MM.1S (cell line): ENCODE results near the gene ITGB5.

Source experiments
- DNase-seq: peaks from one replicate; pipeline ENCODE4 v3.0.0-alpha.2; 2015
- H2AFZ ChIP-seq: fragments of 300-600 bp; sonication (generic); 2 replicates; pipeline ENCODE4 v1.6.0; 2016; ENCODE audit warnings: antibody characterized with exemption, low read length
- H3F3A ChIP-seq: fragments of 300-600 bp; sonication (generic); 2 replicates; pipeline ENCODE4 v1.6.1; 2016; ENCODE audit warnings: mild to moderate bottlenecking, antibody characterized with exemption, low read length, moderate library complexity, mixed read lengths; ENCODE audit not compliant: insufficient read depth
- H3K27ac ChIP-seq: fragments of 300-600 bp; sonication (generic); 2 replicates; pipeline ENCODE4 v1.5.1; 2016; ENCODE audit warnings: mild to moderate bottlenecking, low read length
- H3K27me3 ChIP-seq: fragments of 300-600 bp; sonication (generic); replicated peaks from 2 replicates; pipeline ENCODE4 v1.6.0; 2016; ENCODE audit warnings: low read length; ENCODE audit not compliant: insufficient read depth
- H3K36me3 ChIP-seq: fragments of 300-600 bp; sonication (generic); replicated peaks from 2 replicates; pipeline ENCODE4 v1.6.1; 2016; ENCODE audit warnings: mild to moderate bottlenecking, low read length, mixed read lengths; ENCODE audit not compliant: insufficient read depth
- H3K4me1 ChIP-seq: fragments of 300-600 bp; sonication (generic); 2 replicates; pipeline ENCODE4 v1.6.1; 2016; ENCODE audit warnings: low read length, mixed read lengths
- H3K4me2 ChIP-seq: fragments of 300-600 bp; sonication (generic); 2 replicates; pipeline ENCODE4 v1.6.0; 2016; ENCODE audit warnings: low read depth, low read length
- H3K4me3 ChIP-seq: fragments of 300-600 bp; sonication (generic); 2 replicates; pipeline ENCODE4 v1.5.1; 2016; ENCODE audit warnings: low read length, mixed read lengths
- H3K79me2 ChIP-seq: fragments of 300-600 bp; sonication (generic); 2 replicates; pipeline ENCODE4 v1.6.1; 2016; ENCODE audit warnings: mixed run types, low read length, mixed read lengths
- H3K9ac ChIP-seq: fragments of 300-600 bp; sonication (generic); 2 replicates; pipeline ENCODE4 v1.6.1; 2016; ENCODE audit warnings: low read length, mixed read lengths
- H3K9me2 ChIP-seq: fragments of 300-600 bp; sonication (generic); replicated peaks from 2 replicates; pipeline ENCODE4 v1.6.1; 2016; ENCODE audit warnings: mild to moderate bottlenecking, low read length, mixed read lengths; ENCODE audit not compliant: insufficient read depth
- H3K9me3 ChIP-seq: fragments of 300-600 bp; sonication (generic); replicated peaks from 2 replicates; pipeline ENCODE4 v1.6.1; 2016; ENCODE audit warnings: mild to moderate bottlenecking, low read length, mixed read lengths; ENCODE audit not compliant: insufficient read depth
- H4K20me1 ChIP-seq: fragments of 300-600 bp; sonication (generic); 2 replicates; pipeline ENCODE4 v1.6.1; 2016; ENCODE audit warnings: mild to moderate bottlenecking, low read length, moderate library complexity, mixed read lengths; ENCODE audit not compliant: insufficient read depth
- EZH2 ChIP-seq: fragments of 300-600 bp; sonication (generic); optimal IDR thresholded peaks from 2 replicates; pipeline ENCODE3; 2017; ENCODE audit warnings: low read depth, mild to moderate bottlenecking, antibody characterized with exemption, low read length, mixed read lengths
- EZH2phosphoT487 ChIP-seq: fragments of 300-600 bp; sonication (generic); IDR thresholded peaks from 2 replicates; pipeline ENCODE4 v1.6.1; 2018; ENCODE audit warnings: antibody characterized with exemption, low read length
- TF ChIP-seq, protein P1 (sequence below): fragments of 300-600 bp; sonication (generic); IDR thresholded peaks from 2 replicates; pipeline ENCODE4 v1.5.1; 2016; ENCODE audit warnings: antibody characterized with exemption, low read length, mixed read lengths

Gene ITGB5

DNA sequence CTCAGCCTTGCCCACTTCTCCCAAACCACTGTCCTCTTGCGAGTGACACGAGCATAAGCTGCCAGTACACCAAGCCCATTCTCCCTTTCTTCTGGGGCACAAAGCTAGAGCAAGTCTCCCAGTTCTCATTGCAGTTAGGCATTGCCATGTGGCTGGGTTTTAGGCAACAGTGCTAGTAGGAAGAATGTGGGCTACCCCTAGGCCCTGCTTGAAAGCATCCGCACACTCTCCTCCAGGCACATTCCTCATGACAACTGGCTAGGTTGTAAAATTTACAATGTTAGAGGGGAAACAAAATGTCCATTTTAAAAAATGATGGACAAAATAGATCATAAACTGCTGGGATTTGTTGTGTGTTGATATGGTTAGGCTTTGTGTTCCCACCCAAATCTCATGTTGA is 19.7 kb downstream of the ITGB5 start:
- H3K4me1 ChIP-seq: no peaks in the 10 kb centered on the region
- H3K36me3 ChIP-seq: peaks cover 2% of the 10 kb centered on the region; the same call in 1 of the 2 replicates
- H3K27ac ChIP-seq: no peak overlapping the region
- H3K9me2 ChIP-seq: no peaks in the 10 kb centered on the region
- no peaks in the 10 kb centered on the region for H3K79me2 ChIP-seq
- no peak for DNase-seq
- no peak overlapping the region for H3K4me3 ChIP-seq
- H3F3A ChIP-seq: no peaks in the 10 kb centered on the region
- H3K9me3 ChIP-seq: no peaks in the 10 kb centered on the region
- no peaks in the 10 kb centered on the region for H3K27me3 ChIP-seq
- H3K9ac ChIP-seq: no peak overlapping the region
- TF ChIP-seq, protein P1, sequence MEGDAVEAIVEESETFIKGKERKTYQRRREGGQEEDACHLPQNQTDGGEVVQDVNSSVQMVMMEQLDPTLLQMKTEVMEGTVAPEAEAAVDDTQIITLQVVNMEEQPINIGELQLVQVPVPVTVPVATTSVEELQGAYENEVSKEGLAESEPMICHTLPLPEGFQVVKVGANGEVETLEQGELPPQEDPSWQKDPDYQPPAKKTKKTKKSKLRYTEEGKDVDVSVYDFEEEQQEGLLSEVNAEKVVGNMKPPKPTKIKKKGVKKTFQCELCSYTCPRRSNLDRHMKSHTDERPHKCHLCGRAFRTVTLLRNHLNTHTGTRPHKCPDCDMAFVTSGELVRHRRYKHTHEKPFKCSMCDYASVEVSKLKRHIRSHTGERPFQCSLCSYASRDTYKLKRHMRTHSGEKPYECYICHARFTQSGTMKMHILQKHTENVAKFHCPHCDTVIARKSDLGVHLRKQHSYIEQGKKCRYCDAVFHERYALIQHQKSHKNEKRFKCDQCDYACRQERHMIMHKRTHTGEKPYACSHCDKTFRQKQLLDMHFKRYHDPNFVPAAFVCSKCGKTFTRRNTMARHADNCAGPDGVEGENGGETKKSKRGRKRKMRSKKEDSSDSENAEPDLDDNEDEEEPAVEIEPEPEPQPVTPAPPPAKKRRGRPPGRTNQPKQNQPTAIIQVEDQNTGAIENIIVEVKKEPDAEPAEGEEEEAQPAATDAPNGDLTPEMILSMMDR: no peak
- no peak for TF ChIP-seq EZH2phosphoT487
- no peak for TF ChIP-seq EZH2
- no peaks in the 10 kb centered on the region for H4K20me1 ChIP-seq
- H2AFZ ChIP-seq: no peak overlapping the region
- no peak overlapping the region for H3K4me2 ChIP-seq

DNA sequence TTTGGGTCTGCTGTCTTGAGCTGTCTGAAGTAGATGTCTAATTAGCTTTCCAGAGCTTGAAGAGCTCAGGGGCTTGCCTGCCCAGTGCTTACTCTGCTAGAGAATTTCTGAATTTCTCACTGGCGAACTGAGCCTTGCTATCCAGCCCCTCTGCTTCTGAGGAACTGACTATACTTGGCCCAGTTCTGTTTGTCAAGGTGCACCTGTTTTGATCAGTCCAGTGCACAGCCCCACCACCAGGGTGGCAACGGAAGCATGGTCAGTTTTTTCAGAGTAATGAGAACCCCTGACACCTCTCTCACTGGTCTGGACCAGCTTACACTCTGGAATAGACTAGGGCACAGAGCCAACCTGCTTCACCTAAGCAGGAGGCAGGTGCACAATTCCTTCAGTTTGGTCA is 25.2 kb downstream of the ITGB5 start:
- H3F3A ChIP-seq: no peaks in the 10 kb centered on the region
- no peak overlapping the region for H3K27ac ChIP-seq
- H3K9me2 ChIP-seq: no peaks in the 10 kb centered on the region
- H3K4me2 ChIP-seq: no peak overlapping the region
- H3K79me2 ChIP-seq: no peaks in the 10 kb centered on the region
- H3K4me3 ChIP-seq: no peak overlapping the region
- no peaks in the 10 kb centered on the region for H3K36me3 ChIP-seq
- no peaks in the 10 kb centered on the region for H3K27me3 ChIP-seq
- no peak overlapping the region for H2AFZ ChIP-seq
- no peaks in the 10 kb centered on the region for H3K4me1 ChIP-seq
- no peaks in the 10 kb centered on the region for H4K20me1 ChIP-seq
- no peaks in the 10 kb centered on the region for H3K9me3 ChIP-seq
- TF ChIP-seq EZH2phosphoT487: no peak
- TF ChIP-seq, protein P1: no peak
- no peak for TF ChIP-seq EZH2
- DNase-seq: no peak
- H3K9ac ChIP-seq: no peak overlapping the region

DNA sequence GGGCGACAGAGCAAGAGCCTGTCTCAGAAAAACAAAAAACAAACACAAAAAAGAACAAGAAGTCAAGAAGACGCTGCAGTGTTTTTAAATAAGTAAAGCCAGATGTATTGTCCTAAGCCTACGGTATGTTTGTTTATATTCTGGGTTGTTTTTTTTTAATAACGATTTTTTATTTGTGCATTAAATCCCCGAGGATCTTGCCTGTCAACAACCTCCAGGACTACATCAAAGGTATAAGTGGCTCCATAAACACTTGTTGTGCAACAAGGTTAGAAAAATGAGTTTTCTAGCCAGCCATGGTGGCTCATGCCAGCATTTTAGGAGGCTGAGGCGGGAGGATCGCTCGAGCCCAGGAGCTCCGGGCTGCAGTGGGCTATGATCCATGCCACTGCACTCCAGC is 26.1 kb downstream of the ITGB5 start:
- Histone ChIP-seq H3F3A (no peaks in the 10 kb centered on the region), H3K27me3 (no peaks in the 10 kb centered on the region), H3K9me2 (no peaks in the 10 kb centered on the region), H2AFZ (no peak overlapping the region), H3K36me3 (no peaks in the 10 kb centered on the region), H3K4me3 (no peak overlapping the region), H3K4me2 (no peak overlapping the region), H4K20me1 (no peaks in the 10 kb centered on the region), H3K9me3 (no peaks in the 10 kb centered on the region), H3K9ac (no peak overlapping the region), H3K4me1 (no peaks in the 10 kb centered on the region), H3K79me2 (no peaks in the 10 kb centered on the region), H3K27ac (no peak overlapping the region)
- TF ChIP-seq, protein P1: no peak
- TF ChIP-seq EZH2phosphoT487 (no peak), EZH2 (no peak)
- no peak for DNase-seq
